ENCODE measurements around the gene GPR108.

Gene GPR108

GRCh38 chr19:6718741-6719539 is 18.4 kb downstream of the GPR108 start:
- Histone ChIP-seq H3K36me3 (ENCODE audit: insufficient read depth, low read length) (peaks cover 14% of the 10 kb centered on the region; the same call in 1 of the 2 replicates), H3K27me3 (ENCODE audit: insufficient read depth, low read length) (no peaks in the 10 kb centered on the region), H3K4me1 (ENCODE audit: control insufficient read depth, insufficient read depth, low read length, unreplicated experiment) (peaks cover 20% of the 10 kb centered on the region), H3K27ac (ENCODE audit: low read depth, low read length) (no peak overlapping the region), H3K4me3 (ENCODE audit: low read depth, low read length) (peak overlapping the region; percentile 77), H3K79me2 (ENCODE audit: control insufficient read depth, insufficient read depth, low read length, unreplicated experiment) (no peaks in the 10 kb centered on the region), H2AFZ (ENCODE audit: low read length, unreplicated experiment) (no peak overlapping the region)

- Histone ChIP-seq H3K4me3 (ENCODE audit: low read depth, low read length) (peak overlapping the region; percentile 21; the same call in 1 of the 2 replicates), H3K79me2 (ENCODE audit: control insufficient read depth, insufficient read depth, low read length, unreplicated experiment) (no peaks in the 10 kb centered on the region), H2AFZ (ENCODE audit: low read length, unreplicated experiment) (no peak overlapping the region), H3K27me3 (ENCODE audit: insufficient read depth, low read length) (no peaks in the 10 kb centered on the region), H3K36me3 (ENCODE audit: insufficient read depth, low read length) (peaks cover 14% of the 10 kb centered on the region; the same call in 1 of the 2 replicates), H3K4me1 (ENCODE audit: control insufficient read depth, insufficient read depth, low read length, unreplicated experiment) (peaks cover 20% of the 10 kb centered on the region), H3K27ac (ENCODE audit: low read depth, low read length) (no peak overlapping the region)
Observed at GRCh38 chr19:6718111-6718740, 19.2 kb downstream of the GPR108 start.

- H3K27ac ChIP-seq (ENCODE audit: low read depth, low read length) = no peak overlapping the region
- H2AFZ ChIP-seq (ENCODE audit: low read length, unreplicated experiment) = no peak overlapping the region
- peaks cover 14% of the 10 kb centered on the region; the same call in 1 of the 2 replicates for H3K36me3 ChIP-seq (ENCODE audit: insufficient read depth, low read length)
- no peaks in the 10 kb centered on the region for H3K27me3 ChIP-seq (ENCODE audit: insufficient read depth, low read length)
- H3K4me3 ChIP-seq (ENCODE audit: low read depth, low read length) = no peak overlapping the region
- H3K79me2 ChIP-seq (ENCODE audit: control insufficient read depth, insufficient read depth, low read length, unreplicated experiment) = no peaks in the 10 kb centered on the region
- peaks cover 14% of the 10 kb centered on the region for H3K4me1 ChIP-seq (ENCODE audit: control insufficient read depth, insufficient read depth, low read length, unreplicated experiment)
Observed at GRCh38 chr19:6717441-6717971, 19.9 kb downstream of the GPR108 start.

- Histone ChIP-seq H3K36me3 (ENCODE audit: insufficient read depth, low read length) (peaks cover 14% of the 10 kb centered on the region; the same call in 1 of the 2 replicates), H3K27ac (ENCODE audit: low read depth, low read length) (no peak overlapping the region), H3K4me3 (ENCODE audit: low read depth, low read length) (no peak overlapping the region), H3K4me1 (ENCODE audit: control insufficient read depth, insufficient read depth, low read length, unreplicated experiment) (peaks cover 12% of the 10 kb centered on the region), H2AFZ (ENCODE audit: low read length, unreplicated experiment) (no peak overlapping the region), H3K27me3 (ENCODE audit: insufficient read depth, low read length) (no peaks in the 10 kb centered on the region), H3K79me2 (ENCODE audit: control insufficient read depth, insufficient read depth, low read length, unreplicated experiment) (no peaks in the 10 kb centered on the region)
Observed at GRCh38 chr19:6717036-6717435, 20.3 kb downstream of the GPR108 start.

- Histone ChIP-seq H3K4me3 (ENCODE audit: low read depth, low read length) (no peak overlapping the region), H3K27ac (ENCODE audit: low read depth, low read length) (no peak overlapping the region), H3K27me3 (ENCODE audit: insufficient read depth, low read length) (no peaks in the 10 kb centered on the region), H3K79me2 (ENCODE audit: control insufficient read depth, insufficient read depth, low read length, unreplicated experiment) (no peaks in the 10 kb centered on the region), H3K36me3 (ENCODE audit: insufficient read depth, low read length) (peaks cover 14% of the 10 kb centered on the region; the same call in 1 of the 2 replicates), H3K4me1 (ENCODE audit: control insufficient read depth, insufficient read depth, low read length, unreplicated experiment) (peaks cover 10% of the 10 kb centered on the region), H2AFZ (ENCODE audit: low read length, unreplicated experiment) (no peak overlapping the region)
Observed at GRCh38 chr19:6716610-6716970, 20.8 kb downstream of the GPR108 start.

- H2AFZ ChIP-seq (ENCODE audit: low read length, unreplicated experiment) = no peak overlapping the region
- no peak overlapping the region for H3K4me3 ChIP-seq (ENCODE audit: low read depth, low read length)
- no peaks in the 10 kb centered on the region for H3K4me1 ChIP-seq (ENCODE audit: control insufficient read depth, insufficient read depth, low read length, unreplicated experiment)
- H3K36me3 ChIP-seq (ENCODE audit: insufficient read depth, low read length) = peaks cover 14% of the 10 kb centered on the region; the same call in 1 of the 2 replicates
- no peaks in the 10 kb centered on the region for H3K27me3 ChIP-seq (ENCODE audit: insufficient read depth, low read length)
- no peak overlapping the region for H3K27ac ChIP-seq (ENCODE audit: low read depth, low read length)
- H3K79me2 ChIP-seq (ENCODE audit: control insufficient read depth, insufficient read depth, low read length, unreplicated experiment) = no peaks in the 10 kb centered on the region
Observed at GRCh38 chr19:6714749-6715555, 22.4 kb downstream of the GPR108 start.

GRCh38 chr19:6713773-6714692 is 23.3 kb downstream of the GPR108 start:
- Histone ChIP-seq H3K79me2 (ENCODE audit: control insufficient read depth, insufficient read depth, low read length, unreplicated experiment) (no peaks in the 10 kb centered on the region), H3K27ac (ENCODE audit: low read depth, low read length) (no peak overlapping the region), H2AFZ (ENCODE audit: low read length, unreplicated experiment) (no peak overlapping the region), H3K4me3 (ENCODE audit: low read depth, low read length) (no peak overlapping the region), H3K36me3 (ENCODE audit: insufficient read depth, low read length) (peaks cover 14% of the 10 kb centered on the region; the same call in 1 of the 2 replicates), H3K4me1 (ENCODE audit: control insufficient read depth, insufficient read depth, low read length, unreplicated experiment) (no peaks in the 10 kb centered on the region), H3K27me3 (ENCODE audit: insufficient read depth, low read length) (no peaks in the 10 kb centered on the region)

- no peak overlapping the region for H2AFZ ChIP-seq (ENCODE audit: low read length, unreplicated experiment)
- H3K79me2 ChIP-seq (ENCODE audit: control insufficient read depth, insufficient read depth, low read length, unreplicated experiment) = no peaks in the 10 kb centered on the region
- H3K4me1 ChIP-seq (ENCODE audit: control insufficient read depth, insufficient read depth, low read length, unreplicated experiment) = no peaks in the 10 kb centered on the region
- no peak overlapping the region for H3K27ac ChIP-seq (ENCODE audit: low read depth, low read length)
- H3K4me3 ChIP-seq (ENCODE audit: low read depth, low read length) = no peak overlapping the region
- H3K27me3 ChIP-seq (ENCODE audit: insufficient read depth, low read length) = no peaks in the 10 kb centered on the region
- H3K36me3 ChIP-seq (ENCODE audit: insufficient read depth, low read length) = peaks cover 9% of the 10 kb centered on the region; the same call in 1 of the 2 replicates
Observed at GRCh38 chr19:6712692-6713670, 24.4 kb downstream of the GPR108 start.

GRCh38 chr19:6712231-6712630 is 25.1 kb downstream of the GPR108 start:
- H3K4me3 ChIP-seq (ENCODE audit: low read depth, low read length) = no peak overlapping the region
- H3K36me3 ChIP-seq (ENCODE audit: insufficient read depth, low read length) = peaks cover 2% of the 10 kb centered on the region; the same call in 1 of the 2 replicates
- no peaks in the 10 kb centered on the region for H3K27me3 ChIP-seq (ENCODE audit: insufficient read depth, low read length)
- H3K4me1 ChIP-seq (ENCODE audit: control insufficient read depth, insufficient read depth, low read length, unreplicated experiment) = no peaks in the 10 kb centered on the region
- H3K79me2 ChIP-seq (ENCODE audit: control insufficient read depth, insufficient read depth, low read length, unreplicated experiment) = no peaks in the 10 kb centered on the region
- no peak overlapping the region for H2AFZ ChIP-seq (ENCODE audit: low read length, unreplicated experiment)
- no peak overlapping the region for H3K27ac ChIP-seq (ENCODE audit: low read depth, low read length)
